GM19035 (cell line): Measurements from ENCODE around the gene KRT84.
A peak's percentile ranks its signal among the peaks of the same experiment; 100 is the strongest.

Experiments used
- ATAC-seq: cut with Tn5 transposase; IDR thresholded peaks from one replicate; pipeline ENCODE4 v1.9.1; 2021; ENCODE audit not compliant: unreplicated experiment

KRT84 gene

DNA sequence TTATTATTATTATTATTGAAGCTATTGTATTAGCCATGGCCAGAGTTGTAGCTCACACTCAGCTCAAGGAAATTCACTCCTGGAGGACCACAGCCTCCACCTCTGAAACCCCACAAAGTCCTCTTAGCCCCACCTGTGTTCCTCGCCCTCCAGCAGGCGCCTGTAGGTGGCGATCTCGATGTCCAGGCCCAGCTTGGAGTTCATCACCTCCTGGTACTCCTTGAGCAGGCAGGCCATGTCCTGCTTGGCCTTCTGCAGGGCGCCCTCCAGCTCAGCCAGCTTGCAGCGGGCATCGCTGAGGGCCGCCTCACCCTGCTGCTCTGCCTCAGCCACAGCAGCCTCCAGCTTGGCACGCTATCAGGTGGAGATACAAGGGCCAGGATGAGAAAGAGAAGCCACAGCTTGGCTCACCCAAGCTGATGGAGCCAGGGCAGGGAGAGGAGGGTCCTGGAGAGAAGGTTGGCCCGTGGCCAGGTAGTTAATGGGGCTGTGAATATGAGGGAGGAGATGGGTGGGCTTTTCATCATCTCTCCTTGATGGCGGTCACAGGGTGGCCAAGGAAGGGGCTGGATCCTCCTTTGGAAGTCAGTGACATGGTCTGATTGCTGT lies 23.2 kb downstream of the KRT84 start:
- no peak for ATAC-seq

DNA sequence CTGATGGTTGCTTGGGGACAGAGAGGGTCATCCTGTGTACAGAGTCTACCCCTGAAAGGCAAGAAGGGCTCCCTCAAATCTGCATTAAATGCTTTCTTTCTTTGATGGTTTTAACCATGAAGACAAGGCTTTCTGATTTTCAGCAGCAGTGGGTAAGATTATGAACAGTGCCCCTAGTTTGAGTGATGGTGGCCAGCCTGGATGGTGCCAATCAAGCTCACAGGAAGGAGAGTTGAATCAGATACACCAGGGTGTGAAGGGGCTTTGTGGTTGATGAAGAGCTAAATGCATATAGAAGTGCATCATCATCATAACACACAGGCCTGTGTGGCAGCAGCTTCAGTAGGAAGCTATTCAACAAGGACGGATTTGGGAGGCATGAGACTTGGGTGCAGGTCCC lies 23.9 kb downstream of the KRT84 start:
- ATAC-seq, result no peak

DNA sequence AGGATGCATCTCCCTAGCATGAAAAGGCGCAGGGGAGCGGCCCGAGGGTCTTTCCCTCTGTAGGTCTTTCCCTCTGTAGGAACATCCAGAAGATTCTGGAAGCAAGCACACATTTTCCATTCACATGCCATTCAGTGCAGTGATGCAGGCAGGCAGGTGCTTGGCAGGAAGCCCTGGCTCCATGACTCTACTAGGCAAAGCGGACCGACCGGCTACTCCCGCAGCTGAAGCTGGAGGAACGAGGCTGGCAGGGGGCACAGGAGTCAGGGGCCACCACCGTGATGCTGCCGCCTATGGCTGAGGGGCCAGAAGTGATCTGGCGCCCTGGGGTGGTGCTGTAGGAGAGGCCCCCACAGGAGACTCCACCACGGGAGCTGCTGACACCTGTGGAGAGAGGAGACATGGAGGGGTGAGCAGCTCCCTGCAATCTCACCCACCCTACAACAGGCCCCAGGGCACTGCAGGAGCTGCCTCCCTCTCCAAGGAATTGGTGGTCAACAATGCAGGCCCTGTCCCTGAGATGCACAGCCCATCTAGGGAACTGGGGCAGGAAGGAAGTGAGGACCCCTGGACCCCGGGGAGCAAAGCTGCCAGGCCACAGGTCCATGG lies 24.7 kb downstream of the KRT84 start:
- no peak for ATAC-seq

DNA sequence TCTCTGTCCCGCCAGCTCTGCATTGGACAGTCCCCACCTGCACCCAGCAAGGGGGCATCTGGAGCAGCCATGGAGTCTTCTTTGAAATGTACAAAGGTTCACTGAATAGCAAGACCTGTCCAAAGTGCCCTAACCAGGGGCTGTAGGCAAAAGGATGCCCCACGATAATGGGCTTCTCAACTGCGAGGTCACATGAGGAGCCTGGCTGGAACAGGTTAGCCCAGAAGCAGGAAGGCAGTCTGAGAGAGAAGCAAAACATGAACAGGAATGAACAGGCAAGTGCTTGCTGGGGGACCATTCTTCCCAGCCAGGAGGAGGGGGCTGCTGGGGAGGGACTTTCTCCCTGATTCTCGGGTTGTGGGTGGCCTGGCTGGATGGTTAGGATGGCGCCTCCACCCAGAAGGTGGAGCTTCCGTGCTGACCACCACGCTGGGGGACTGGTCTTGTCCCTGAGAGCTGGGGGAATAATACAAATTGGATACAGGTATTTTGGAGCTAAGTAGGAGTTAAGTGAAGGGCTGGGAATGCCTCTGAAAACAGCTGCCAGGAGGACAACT lies 25.3 kb downstream of the KRT84 start:
- no peak for ATAC-seq

DNA sequence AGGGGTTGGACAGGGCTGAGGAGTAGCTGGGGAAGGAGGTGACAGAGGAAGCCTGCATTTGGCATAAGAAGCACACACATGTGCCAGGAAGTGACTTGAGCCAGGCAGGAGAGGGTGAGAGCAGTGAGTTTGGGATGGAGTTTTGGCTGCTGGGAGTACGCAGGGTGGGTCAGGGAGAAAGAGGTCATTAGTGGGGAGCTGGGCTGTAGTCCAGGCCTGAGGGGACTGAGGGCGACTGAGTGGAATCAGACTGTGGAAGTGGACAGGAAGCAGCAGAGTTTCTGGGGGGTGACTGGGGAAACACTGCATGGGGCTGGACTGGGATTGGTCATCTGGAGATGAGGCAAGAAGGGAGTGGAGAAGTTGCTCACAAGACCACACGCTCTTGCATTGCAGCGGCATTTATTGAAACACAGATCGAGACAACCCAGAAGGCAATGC lies 25.8 kb downstream of the KRT84 start:
- ATAC-seq, result no peak

DNA sequence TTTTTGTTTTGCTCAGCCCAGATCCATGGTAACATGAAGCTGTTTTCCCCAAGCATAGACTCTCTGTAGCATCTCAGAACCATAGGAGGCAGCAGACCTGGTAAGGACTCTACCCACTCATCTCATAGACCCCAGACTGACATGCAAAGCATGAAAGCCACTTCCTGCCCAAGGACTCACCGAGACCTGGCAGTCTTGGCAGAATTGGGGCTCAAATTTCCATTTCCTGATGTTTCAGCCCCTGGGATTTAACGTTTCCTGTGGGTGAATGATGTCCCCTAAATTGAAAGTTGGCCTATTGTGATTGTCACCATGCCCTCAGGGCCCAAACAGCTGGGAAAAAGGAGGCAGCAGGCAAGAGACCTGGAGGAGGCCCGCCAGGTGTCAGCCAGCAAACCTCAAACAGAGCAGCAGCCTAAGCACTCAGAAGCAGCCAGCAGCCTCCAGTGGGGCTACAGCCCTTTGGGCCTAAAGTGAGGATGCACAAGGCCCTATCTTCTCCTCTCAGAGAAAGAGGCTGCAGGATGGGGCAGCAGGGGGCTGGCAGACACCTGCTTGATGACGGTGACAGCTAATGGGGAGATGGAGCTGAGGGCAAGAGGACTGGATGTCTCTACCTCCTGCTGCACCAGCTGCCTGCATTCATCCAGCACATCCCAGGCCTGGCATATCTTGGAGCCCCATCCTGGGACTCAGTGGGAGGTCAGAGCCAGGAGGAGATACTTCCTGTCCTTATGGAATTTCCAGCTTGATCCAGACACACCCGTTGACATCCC lies 26.7 kb downstream of the KRT84 start:
- ATAC-seq, result peak; percentile 95

DNA sequence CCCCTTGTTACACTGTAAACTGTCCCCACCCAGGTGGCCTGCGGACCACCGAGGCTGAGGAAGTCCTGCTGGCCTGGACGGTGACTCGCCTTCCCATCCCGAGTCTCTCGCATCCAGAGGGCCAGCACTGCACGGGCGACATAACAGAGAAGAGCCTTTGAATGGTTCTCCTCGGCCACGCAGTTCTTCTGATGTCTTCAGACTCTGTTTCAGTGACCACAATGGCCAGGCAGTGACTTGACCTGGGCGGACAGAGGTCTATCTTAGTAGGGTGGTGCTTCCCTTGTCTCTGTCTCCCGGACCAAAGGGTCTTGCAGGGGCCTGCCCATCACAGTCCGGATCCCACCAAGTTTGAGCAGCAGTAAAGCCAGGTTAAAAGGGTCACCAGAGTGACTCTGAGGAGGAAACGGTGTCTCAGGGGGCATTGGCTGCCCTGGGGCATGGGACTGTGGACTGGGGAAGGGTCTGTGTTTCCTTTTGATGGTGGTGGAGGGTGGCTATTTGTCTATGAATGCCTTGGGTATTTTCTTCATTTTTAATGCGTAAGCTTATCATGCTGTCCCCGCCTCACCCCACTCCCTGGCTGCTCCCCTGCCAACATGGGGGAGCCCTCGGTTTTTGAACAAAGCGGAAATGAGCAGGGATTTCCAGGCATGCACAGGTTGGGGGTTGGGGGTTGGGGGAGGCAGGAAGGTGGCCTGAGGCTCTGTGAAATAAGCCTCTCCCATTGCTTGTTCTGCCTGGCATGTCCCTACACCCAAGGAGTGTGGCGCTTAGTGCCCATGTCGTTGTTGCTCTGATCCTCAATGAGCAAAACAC lies 28.5 kb downstream of the KRT84 start:
- no peak for ATAC-seq

DNA sequence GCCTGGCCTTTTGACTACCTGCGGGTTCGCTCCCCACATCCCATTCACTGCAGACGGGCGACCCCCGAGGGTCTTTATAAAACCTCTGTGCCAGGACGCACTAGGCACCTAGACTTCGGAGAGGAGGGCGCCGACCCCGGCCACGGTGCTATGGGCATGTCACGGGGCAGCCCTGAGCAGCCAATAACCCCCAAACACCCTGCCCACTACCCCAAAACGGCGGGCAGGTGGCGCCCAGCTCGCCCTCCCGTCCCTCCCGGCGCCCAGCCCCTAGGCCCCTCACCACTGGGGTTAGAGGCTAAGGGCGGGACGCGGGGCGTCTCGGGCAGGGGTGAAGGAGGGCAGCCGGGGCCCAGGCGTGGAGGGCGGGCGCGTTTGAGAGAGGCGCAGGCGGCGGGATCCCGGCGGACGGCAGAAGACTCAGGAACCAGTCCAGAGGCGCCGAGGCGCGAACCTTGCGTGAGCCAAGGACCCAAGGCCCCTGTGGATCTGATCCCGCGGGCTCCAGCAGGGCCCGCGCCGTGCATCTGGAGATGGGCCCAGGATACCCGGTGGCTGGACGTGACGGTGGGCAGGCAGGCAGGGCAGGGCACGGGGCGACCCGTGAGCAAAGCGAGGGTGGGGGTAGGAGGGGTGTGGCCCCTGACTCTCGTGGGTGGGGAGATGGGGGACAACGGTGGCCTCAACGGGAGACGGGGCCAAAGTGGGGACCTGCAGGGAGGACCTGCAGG lies 29.3 kb downstream of the KRT84 start:
- no peak for ATAC-seq

DNA sequence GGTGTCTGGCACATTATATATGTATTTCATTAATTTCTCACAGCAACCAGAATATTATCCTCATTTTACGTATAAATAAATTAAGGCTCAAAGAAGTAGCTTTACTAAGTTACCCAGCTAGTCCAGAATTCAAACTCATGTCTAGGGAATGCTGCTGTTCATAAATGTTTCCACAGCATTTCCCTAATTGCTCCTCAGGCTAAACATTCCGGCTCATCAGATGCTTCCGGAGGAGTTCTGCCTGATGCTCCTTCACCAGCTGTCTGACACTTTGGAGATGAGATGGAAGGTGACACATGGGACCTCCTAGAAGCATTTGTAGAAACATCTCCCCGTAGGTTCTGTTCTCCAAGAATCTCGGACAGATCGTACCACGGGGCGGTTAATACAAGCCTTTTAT lies 30.3 kb downstream of the KRT84 start:
- no peak for ATAC-seq

DNA sequence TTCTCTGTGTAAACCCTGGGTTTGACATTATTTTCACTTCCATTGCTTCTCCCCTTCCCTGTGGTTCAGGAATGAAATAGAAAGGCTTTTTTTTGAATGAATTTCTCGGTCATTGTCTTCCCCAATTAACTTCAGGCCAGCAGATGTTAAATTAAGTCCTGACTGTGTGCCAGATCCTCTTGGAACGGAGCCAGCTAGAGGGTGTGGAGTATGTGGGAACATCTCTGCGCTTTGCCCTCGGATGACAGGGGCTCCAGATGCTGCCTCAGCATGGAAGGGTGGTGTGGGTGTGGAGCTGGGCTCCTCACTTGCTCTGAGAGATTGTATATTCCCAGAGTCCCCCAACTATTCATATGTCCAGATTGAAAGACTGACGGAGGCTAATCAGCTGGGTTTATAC lies 31.3 kb downstream of the KRT84 start:
- ATAC-seq, result no peak

DNA sequence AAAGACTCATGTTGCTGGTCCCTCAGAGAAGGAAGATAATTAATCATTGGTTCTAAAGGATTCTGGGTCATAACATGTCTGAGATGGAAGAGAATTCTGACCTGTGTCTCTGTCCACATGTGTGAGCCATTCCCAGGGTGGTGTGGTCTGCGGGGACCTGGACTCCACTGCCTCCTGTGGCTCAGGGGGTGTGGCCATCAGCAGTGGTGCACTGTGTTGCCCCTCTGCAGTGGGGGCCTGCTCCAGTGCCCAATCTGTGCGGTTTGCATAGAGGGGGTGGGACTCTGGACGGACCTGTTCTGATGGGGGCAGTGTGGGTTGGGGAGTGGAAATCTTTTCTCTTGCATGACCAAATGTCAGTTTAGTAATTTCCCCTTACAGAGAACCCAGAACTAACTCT lies 31.7 kb downstream of the KRT84 start:
- no peak for ATAC-seq

DNA sequence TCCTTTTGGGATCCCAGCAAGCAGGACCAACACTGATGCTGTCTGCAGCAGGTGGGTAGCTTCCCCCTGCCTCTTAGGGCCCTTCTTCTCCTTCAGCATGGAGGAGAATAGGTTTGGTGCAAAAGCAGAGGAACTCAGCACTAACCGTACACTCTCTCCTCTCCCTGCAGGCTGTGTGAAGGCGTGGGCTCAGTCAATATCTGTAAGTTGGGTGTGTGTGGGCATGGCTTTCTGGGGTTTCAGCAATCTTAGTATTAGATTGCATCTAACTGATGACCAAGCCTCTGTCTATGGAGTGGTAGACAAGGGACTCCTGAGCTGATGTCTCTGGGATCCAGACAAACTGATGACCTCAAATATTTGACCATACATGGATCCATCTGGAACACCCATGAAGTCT lies 32.5 kb downstream of the KRT84 start:
- no peak for ATAC-seq

DNA sequence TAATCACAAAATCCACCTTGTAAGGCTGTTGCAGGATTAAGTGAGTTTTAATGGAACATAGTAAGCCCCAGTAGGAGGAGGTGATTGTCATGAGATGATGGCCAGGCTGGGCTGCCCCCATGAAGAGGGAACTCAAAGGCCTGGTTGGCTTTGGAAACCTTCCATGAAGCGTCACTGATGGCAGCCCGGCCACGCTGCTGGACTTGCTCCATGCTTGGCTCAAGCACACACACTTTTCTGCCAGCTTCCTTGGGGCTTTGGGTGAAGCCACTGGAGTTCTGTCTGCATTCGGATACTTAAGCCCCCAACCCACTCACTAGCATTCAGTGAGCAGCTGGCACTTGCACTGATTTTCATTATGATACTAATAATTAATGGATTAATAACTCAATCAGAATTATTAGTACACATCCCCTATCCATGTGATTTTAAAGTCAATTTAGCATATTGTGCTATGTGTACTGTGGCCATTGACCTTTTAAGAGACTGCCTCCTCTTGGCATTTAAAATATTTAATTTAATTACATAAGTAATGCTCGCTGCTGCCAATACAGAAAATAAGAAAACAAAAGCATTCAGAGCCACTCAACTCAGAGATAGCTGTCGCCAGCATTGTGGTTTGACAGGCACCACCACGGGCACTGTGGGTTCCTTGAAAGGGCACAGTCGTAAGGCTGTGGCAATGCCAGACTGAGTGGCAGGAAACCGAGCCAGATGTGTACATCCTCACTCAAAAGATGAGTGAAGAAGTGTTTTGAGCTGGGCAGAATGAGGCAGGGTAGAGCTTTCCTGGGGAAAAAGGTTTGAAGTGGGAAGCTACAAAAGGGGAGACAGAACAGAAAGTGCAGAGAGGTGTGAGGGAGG lies 34.0 kb downstream of the KRT84 start:
- ATAC-seq, result no peak

DNA sequence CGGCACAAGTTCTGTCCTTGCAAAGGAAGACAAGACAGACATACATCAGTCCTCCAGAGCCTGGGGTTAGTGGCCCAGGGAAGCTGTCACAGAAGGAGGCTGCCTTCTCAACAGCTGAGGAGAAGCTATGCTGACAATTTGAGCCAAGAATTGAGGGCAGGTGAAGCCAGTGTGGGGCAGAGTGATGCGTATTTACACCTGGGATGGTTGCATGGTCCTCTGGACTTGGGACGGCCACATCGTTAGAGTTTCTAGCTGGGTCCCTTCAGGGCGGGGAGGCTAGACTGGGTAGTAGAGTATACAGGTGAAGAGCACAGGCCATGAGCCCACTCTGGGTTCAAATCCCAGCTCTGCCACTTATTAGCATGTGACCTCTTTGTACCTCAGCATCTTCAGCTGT lies 34.7 kb downstream of the KRT84 start:
- no peak for ATAC-seq

DNA sequence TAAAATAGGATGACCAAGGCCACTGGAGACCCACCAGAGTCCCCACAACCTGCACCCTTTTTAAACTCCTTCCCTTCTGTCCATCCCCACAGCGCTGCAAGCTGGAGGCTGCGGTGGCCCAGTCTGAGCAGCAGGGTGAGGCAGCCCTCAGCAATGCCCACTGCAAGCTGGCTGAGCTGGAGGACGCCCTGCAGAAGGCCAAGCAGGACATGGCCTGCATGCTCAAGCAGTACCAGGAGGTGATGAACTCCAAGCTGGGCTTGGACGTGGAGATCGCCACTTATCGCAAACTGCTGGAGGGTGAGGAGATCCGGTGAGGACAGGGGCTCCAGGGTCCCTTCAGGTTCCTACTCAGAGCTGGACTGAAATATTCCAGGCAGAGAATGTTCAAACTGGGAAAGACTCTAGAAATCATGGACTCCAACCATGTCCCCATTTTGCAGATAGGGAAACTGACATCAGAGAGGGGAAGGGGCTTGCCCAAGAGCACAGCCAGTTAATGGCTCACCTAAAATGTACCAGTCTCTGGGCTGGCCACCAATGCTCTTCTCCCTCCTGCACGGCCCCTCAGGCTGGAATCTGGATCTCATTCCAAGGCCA lies 35.3 kb downstream of the KRT84 start:
- ATAC-seq, result no peak

DNA sequence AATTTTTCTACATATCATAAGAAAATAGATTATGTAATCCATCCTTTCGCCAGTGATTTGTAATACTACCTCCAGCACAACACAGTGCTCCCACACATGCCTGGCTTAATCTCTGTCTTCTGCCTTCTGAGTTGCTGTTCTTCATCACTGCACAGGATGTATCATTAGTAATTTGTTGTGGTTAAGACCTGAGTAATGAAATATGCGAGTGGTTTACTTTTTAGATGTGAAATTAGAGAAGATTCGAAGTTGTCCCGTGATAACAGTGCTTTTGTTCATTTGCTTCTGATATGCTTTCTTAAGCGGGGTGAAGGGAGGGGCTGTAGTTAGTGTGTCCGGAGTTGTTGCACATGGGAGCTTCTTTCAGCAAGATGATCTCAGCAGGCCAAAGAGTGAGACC lies 36.3 kb downstream of the KRT84 start:
- ATAC-seq, result no peak

DNA sequence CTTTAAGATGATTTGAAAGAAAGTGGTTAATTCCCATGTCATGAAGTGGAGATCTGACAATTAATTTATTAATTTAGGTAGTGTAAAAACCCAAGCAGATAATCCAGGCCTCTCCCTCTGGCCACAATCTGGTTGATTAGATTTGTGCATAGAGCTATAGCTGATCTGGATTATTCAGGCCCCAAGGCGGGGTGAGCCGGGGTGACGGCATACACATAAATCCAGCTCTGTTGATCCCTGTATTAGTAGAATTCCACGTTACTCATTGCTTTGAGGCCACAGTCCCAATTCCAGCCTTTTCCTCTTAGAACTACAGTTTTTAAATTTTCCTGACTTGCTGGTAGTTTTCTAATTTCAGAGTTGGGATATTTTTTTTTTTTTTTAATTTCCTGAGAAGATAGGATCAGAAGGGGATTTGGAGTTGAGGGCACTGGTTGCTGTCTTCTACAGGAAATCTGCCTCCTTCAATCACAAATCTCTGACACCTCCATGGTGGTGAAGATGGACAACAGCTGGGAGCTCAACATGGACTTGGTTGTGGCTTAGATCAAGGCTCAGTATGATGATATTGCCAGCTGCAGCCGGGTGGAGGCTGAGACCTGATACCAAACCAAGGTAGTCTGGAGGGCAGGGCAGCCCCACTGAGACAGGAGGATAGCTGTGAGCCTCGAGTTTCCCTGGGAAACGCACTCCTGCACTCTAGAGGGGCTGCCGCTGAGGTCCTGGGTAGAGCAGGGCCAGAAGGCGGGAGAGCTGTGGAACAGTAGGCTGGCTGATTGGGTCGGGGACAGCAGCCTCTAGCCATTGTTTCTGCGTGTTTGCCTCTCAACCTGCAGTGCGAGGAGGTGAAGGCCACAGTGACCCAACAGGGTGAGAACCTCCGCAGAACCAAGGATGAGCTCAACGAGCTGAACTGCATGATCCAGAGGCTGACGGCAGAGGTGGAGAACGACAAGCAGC lies 37.6 kb downstream of the KRT84 start:
- ATAC-seq, result no peak

DNA sequence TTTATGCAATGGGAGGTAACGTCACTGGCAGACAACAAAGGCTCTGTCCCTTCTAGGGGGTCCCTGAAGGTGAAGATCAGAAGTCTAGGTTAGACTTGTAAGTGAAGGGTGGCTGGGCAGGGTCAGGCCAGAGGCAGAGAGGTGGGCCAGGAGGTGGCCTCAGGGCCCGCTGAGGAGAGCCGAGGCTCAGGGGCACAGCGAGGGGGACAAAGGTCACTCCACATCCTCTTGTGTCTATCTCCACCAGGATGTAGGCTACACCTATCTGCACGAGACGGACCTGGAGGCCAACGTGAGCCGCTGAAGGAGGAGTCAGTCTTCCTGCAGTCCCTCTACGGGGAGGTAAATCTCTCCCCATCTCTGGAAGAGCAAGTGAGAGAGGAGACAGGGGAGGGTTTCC lies 38.4 kb downstream of the KRT84 start:
- no peak for ATAC-seq
